GM12891 (cell line): ENCODE data around the gene FLT3LG.
"Not testable (repeated sequence)": the region's sequence is repeated elsewhere in the genome, so short reads cannot be mapped to it uniquely, and the experiment has no call there.

ENCODE experiments used
- DNase-seq: peaks from one replicate; pipeline ENCODE4 v3.0.0; 2011; ENCODE audit warnings: low spot score; ENCODE audit not compliant: insufficient read length
- FAIRE-seq: peaks from 2 replicates; lab custom pipeline; 2011; peaks lifted over from hg19 to GRCh38; lab: Jason Lieb, UNC
- PAX5 ChIP-seq: IDR thresholded peaks from 2 replicates; pipeline ENCODE4 v1.6.1; 2011; ENCODE audit warnings: low read length, moderate library complexity, mild to moderate bottlenecking; ENCODE audit not compliant: insufficient read depth, severe bottlenecking
- POLR2A ChIP-seq: IDR thresholded peaks from 2 replicates; pipeline ENCODE4 v1.6.1; 2011; ENCODE audit warnings: low read depth, low read length, control low read depth
- POLR2AphosphoS5 ChIP-seq: IDR thresholded peaks from 2 replicates; pipeline ENCODE4 v1.6.1; 2011; ENCODE audit warnings: low read depth, low read length, control low read depth
- POU2F2 ChIP-seq: IDR thresholded peaks from 2 replicates; pipeline ENCODE4 v1.6.1; 2011; ENCODE audit warnings: low read depth, mild to moderate bottlenecking, control low read depth, low read length, moderate library complexity
- SPI1 ChIP-seq: IDR thresholded peaks from 2 replicates; pipeline ENCODE4 v1.6.1; 2011; ENCODE audit warnings: low read depth, low read length, control low read depth
- TAF1 ChIP-seq: IDR thresholded peaks from 2 replicates; pipeline ENCODE4 v1.6.1; 2011; ENCODE audit warnings: low read depth, low read length, control low read depth

Gene FLT3LG

GRCh38 chr19:49448432-49448786 lies 25.6 kb upstream of the FLT3LG start:
- FAIRE-seq = no peak
- TF ChIP-seq PAX5 (no peak), POLR2A (no peak), POU2F2 (no peak), TAF1 (no peak), POLR2AphosphoS5 (no peak), SPI1 (no peak)
- no peak for DNase-seq

DNA sequence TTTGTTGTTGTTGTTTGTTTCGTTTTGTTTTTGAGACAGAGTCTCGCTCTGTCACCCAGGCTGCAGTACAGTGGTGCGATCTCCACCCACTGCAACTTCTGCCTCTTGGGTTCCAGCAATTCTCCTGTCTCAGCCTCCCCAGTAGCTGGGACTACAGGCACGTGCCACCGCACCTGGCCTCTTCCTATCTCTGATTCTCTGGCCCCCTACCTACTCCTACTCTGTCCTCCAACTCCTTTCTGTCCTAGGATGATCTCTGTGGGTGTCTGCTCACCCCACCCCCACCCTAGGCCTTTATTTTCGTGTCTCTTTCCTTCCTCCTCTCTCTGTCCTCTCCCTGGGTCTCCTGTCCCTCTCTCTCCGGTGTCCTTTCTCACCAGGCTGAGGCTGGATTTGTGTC lies 23.6 kb upstream of the FLT3LG start:
- no peak for FAIRE-seq
- no peak for DNase-seq
- TF ChIP-seq SPI1 (no peak), POLR2A (no peak), TAF1 (no peak), PAX5 (no peak), POLR2AphosphoS5 (no peak)

- DNase-seq (peak; percentile 78), FAIRE-seq (peak; percentile 97)
- peak; percentile 57 for TF ChIP-seq TAF1
- peak; percentile 55 for TF ChIP-seq SPI1
- TF ChIP-seq POU2F2 = no peak
- no peak for TF ChIP-seq PAX5
- TF ChIP-seq POLR2AphosphoS5 = peak; percentile 78
- peak; percentile 68; the same call in 1 of the 2 replicates for TF ChIP-seq POLR2A
Measured at GRCh38 chr19:49451430-49452181, 22.4 kb upstream of the FLT3LG start, which contains the start of gene PIH1D1. TSS of gene PIH1D1 (minus strand) at chr19:49451814. CDS start at chr19:49451574, 240 bp downstream.

- TF ChIP-seq TAF1 = peak; percentile 93
- no peak for TF ChIP-seq PAX5
- no peak for TF ChIP-seq SPI1
- peak; percentile 84; the same call in 1 of the 2 replicates for TF ChIP-seq POU2F2
- peak; percentile 96 for TF ChIP-seq POLR2AphosphoS5
- peak; percentile 96 for TF ChIP-seq POLR2A
- DNase-seq = peak; percentile 91
- peak; percentile 94 for FAIRE-seq
Measured at GRCh38 chr19:49453013-49453756, 20.8 kb upstream of the FLT3LG start, which contains the start of gene ALDH16A1. TSS of gene ALDH16A1 (plus strand) at chr19:49453225. CDS start at chr19:49453332, 107 bp downstream.

DNA sequence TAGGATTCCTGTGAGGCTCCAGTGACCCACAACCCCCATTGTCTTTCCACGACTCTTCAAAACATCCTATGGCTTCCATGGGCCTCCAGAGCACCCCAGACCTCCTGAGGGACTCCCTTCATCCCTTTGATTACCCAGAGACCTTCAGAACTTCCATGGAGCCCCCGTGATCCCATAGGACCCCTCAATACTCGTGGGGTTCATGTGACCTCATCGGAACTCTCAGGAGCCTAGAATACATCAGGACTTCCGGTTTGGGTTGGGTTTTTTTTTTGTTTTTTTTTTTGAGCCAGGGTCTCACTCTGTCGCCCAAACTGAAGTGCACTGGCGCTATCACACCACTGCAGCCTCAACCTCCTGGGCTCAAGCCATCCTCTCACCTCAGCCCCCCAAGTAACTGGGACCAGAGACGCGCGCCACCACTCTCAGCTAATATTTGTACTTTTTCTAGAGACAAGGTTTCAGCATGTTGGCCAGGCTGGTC lies 20.2 kb upstream of the FLT3LG start:
- no peak for FAIRE-seq

DNA sequence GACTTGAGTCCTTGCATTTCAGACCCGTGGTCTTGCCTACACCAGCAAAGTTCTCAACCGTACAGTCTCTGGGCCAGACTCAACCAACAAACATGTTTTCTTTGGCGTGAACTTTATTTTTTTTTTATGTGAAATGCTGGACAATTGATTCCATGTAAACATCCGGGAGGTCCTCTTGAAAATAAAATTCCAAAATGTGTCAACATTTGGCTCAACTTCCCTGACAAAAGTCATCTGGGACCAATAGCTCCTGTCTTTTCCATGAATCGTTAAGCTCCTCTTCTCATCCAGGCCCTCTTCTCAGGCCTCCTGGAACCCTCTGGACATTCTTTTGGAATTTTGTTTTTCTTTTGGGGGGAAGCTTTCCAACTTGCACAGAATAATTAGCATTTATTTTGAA lies 18.2 kb upstream of the FLT3LG start:
- DNase-seq = no peak
- TF ChIP-seq POLR2A = no peak
- TF ChIP-seq POU2F2 = no peak
- TF ChIP-seq PAX5 = no peak
- no peak for TF ChIP-seq POLR2AphosphoS5
- no peak for TF ChIP-seq TAF1
- TF ChIP-seq SPI1 = no peak
- no peak for FAIRE-seq

More for the DNA sequence above, 20.2 kb upstream of the FLT3LG start:
- TF ChIP-seq POLR2A = no peak
- TF ChIP-seq POLR2AphosphoS5 = no peak
- no peak for TF ChIP-seq PAX5
- TF ChIP-seq POU2F2 = no peak
- no peak for TF ChIP-seq SPI1
- no peak for TF ChIP-seq TAF1
- DNase-seq = no peak

DNA sequence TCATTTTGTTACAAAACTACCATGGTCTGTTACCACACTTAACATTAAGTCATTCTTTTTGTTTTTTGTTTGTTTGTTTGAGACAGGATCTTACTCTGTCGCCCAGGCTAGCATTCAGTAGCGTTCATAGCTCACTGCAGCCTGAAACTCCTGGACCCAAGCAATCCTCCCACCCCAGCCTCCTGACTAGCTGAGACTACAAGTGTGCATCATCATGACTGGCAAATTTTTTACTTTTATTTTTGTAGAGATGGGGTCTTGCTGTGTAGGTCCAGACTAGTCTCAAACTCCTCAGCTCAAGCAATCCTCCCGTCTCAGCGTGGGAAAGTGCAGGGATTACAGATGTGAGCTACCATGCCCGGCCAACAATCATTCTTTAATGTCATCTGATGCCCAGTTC lies 17.7 kb upstream of the FLT3LG start:
- TF ChIP-seq PAX5 (no peak), POU2F2 (no peak), POLR2AphosphoS5 (no peak), SPI1 (no peak), POLR2A (no peak), TAF1 (no peak)
- no peak for FAIRE-seq

DNA sequence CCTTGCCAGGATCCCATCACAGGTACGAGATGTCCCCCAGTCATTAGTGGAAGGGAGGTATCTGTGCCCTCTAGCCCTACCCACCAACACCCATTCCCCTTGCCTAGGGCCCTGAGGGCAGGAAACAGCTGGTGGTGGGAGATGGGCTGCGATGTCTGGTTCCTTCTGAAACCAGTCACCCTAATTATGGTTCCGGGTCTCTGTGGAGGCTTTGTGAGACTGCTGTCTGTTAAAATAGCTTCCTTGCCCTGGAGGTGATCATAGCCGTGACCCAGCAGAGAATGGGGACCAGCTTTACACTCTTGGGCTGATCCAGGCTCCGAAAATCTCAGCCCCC lies 15.5 kb upstream of the FLT3LG start:
- no peak for DNase-seq
- peak; percentile 55 for FAIRE-seq
- no peak for TF ChIP-seq POLR2A
- no peak for TF ChIP-seq PAX5
- no peak for TF ChIP-seq POU2F2
- no peak for TF ChIP-seq POLR2AphosphoS5
- no peak for TF ChIP-seq TAF1
- no peak for TF ChIP-seq SPI1

More for the DNA sequence above, 17.7 kb upstream of the FLT3LG start:
- DNase-seq = no peak

GRCh38 chr19:49459388-49459787 lies 14.6 kb upstream of the FLT3LG start:
- FAIRE-seq = no peak
- no peak for TF ChIP-seq TAF1
- no peak for TF ChIP-seq POLR2AphosphoS5
- no peak for TF ChIP-seq POU2F2
- TF ChIP-seq SPI1 = no peak
- no peak for TF ChIP-seq PAX5
- no peak for TF ChIP-seq POLR2A
- DNase-seq = no peak

DNA sequence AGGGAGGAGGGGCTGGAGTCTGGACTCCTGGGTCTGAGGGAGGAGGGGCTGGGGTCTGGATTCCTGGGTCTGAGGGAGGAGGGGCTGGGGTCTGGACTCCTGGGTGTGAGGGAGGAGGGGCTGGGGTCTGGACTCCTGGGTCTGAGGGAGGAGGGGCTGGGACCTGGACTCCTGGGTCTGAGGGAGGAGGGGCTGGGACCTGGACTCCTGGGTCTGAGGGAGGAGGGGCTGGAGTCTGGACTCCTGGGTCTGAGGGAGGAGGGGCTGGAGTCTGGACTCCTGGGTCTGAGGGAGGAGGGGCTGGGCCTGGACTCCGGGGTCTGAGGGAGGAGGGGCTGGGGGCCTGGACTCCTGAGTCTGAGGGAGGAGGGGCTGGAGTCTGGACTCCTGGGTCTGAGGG lies 12.9 kb upstream of the FLT3LG start:
- FAIRE-seq = not testable (repeated sequence)

More for the DNA sequence above, 12.9 kb upstream of the FLT3LG start:
- DNase-seq = not testable (repeated sequence)
